ENCODE results near the gene AXIN2. TPM values are rescaled to one million over a fixed set of nuclear protein-coding genes. Genes with fewer than 3 reads are reported as not detected.

Gene AXIN2
- total RNA-seq, 1 donor from 2014 or later = 8.9 TPM

DNA sequence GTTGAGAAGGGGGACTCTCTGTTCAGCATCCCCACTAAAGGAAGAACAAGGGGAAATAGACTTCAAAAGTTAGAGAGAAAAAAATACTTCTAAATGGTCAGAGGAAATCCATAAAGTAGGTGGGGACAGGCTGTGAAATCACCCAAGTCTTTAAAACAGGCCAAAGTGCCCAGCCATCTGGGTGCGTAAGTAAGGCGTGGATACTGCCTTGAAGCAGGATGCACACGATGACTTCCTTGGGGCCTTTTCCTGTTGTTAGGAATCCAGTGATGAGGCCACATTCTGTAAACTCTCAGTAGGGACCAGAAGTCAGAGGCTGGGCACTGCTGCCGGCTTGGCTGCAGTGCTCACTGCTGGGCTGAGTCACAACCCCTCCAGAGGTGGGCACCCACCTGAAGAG lies 9.2 kb downstream of the AXIN2 start:
- Mint-ChIP-seq H3K9me3 (ENCODE audit: unreplicated experiment) (peaks cover 6% of the 10 kb centered on the region), H3K4me3 (ENCODE audit: unreplicated experiment) (no peak overlapping the region), H3K4me1 (ENCODE audit: low read depth, unreplicated experiment) (peaks cover 21% of the 10 kb centered on the region), H3K36me3 (ENCODE audit: low read depth, unreplicated experiment) (peaks cover 29% of the 10 kb centered on the region), H3K27ac (ENCODE audit: unreplicated experiment) (no peak overlapping the region), H3K27me3 (ENCODE audit: low read depth, unreplicated experiment) (no peaks in the 10 kb centered on the region)
- FAIRE-seq (no peak), DNase-seq (ENCODE audit: low read depth) (no peak)
- H3K9me3 ChIP-seq (ENCODE audit: insufficient read depth, low read depth, low read length) = no peaks in the 10 kb centered on the region
- no peaks in the 10 kb centered on the region for H3K27me3 ChIP-seq (ENCODE audit: insufficient read depth, low read length)
- H3K27ac ChIP-seq (ENCODE audit: low read depth, low read length) = no peak overlapping the region
- H2AFZ ChIP-seq (ENCODE audit: low read depth, low read length) = no peak overlapping the region
- peaks cover 24% of the 10 kb centered on the region for H3K4me1 ChIP-seq (ENCODE audit: insufficient read depth, low read length)
- peaks cover 53% of the 10 kb centered on the region for H4K20me1 ChIP-seq (ENCODE audit: insufficient read depth, low read length)
- H3K36me3 ChIP-seq (ENCODE audit: insufficient read depth, low read length) = peaks cover 8% of the 10 kb centered on the region
- H3K9ac ChIP-seq (ENCODE audit: low read length) = no peak overlapping the region
- TF ChIP-seq EZH2 (IDR thresholded peaks at IDR 0.05; ENCODE audit: insufficient read depth, low read length) = no peak
- TF ChIP-seq, protein P1, sequence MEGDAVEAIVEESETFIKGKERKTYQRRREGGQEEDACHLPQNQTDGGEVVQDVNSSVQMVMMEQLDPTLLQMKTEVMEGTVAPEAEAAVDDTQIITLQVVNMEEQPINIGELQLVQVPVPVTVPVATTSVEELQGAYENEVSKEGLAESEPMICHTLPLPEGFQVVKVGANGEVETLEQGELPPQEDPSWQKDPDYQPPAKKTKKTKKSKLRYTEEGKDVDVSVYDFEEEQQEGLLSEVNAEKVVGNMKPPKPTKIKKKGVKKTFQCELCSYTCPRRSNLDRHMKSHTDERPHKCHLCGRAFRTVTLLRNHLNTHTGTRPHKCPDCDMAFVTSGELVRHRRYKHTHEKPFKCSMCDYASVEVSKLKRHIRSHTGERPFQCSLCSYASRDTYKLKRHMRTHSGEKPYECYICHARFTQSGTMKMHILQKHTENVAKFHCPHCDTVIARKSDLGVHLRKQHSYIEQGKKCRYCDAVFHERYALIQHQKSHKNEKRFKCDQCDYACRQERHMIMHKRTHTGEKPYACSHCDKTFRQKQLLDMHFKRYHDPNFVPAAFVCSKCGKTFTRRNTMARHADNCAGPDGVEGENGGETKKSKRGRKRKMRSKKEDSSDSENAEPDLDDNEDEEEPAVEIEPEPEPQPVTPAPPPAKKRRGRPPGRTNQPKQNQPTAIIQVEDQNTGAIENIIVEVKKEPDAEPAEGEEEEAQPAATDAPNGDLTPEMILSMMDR (IDR thresholded peaks at IDR 0.05; ENCODE audit: insufficient read depth, low read depth, low read length) = no peak
- H3K79me2 ChIP-seq (ENCODE audit: insufficient read depth, low read length) = peaks cover 58% of the 10 kb centered on the region
- no peak overlapping the region for H3K4me3 ChIP-seq (ENCODE audit: insufficient read depth, low read depth, low read length)
- no peak overlapping the region for H3K4me2 ChIP-seq (ENCODE audit: low read length)

DNA sequence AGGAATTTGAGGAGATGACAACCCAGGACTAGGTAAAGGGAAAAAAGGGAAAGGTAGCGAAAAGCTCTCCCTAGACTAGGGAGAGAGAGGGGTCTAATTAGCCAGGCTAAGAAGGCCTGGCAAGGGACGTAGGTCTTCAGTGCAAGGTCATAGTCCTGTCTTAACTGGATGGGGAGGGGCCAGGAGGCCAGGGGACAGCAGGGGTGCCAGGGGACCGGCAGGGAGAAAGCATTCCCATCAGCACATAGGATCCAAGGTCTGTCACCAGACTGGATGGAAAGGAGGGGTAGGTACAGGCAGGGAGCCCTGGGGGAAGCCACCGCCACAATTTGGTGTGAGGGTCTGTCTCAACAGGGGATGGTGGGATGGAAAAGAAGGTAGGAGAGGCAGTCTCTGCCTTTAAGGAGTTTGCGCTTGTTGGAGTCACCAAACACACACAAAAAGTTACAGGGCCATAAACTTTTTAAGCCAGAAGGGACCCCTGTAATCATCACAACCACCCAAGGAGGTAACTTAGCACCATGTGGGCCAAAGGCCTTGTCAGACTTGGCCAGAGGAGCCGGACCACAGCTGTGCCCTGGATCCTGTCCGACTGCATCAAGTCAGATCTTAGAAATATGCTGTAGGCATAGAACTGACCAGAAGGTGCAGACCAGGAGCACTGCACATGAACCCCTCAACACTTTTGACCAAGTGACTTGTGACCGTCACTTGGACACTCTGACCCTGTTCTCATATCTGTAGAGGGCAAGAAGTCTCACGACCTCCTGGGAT lies 10.0 kb downstream of the AXIN2 start:
- Histone ChIP-seq H3K27ac (ENCODE audit: low read depth, low read length) (no peak overlapping the region), H4K20me1 (ENCODE audit: insufficient read depth, low read length) (peaks cover 60% of the 10 kb centered on the region), H2AFZ (ENCODE audit: low read depth, low read length) (no peak overlapping the region), H3K36me3 (ENCODE audit: insufficient read depth, low read length) (peaks cover 8% of the 10 kb centered on the region), H3K79me2 (ENCODE audit: insufficient read depth, low read length) (peaks cover 63% of the 10 kb centered on the region), H3K4me2 (ENCODE audit: low read length) (no peak overlapping the region), H3K4me3 (ENCODE audit: insufficient read depth, low read depth, low read length) (no peak overlapping the region), H3K27me3 (ENCODE audit: insufficient read depth, low read length) (no peaks in the 10 kb centered on the region), H3K9ac (ENCODE audit: low read length) (no peak overlapping the region), H3K9me3 (ENCODE audit: insufficient read depth, low read depth, low read length) (no peaks in the 10 kb centered on the region), H3K4me1 (ENCODE audit: insufficient read depth, low read length) (peaks cover 21% of the 10 kb centered on the region)
- TF ChIP-seq EZH2 (IDR thresholded peaks at IDR 0.05; ENCODE audit: insufficient read depth, low read length) = no peak
- TF ChIP-seq, protein P1 (IDR thresholded peaks at IDR 0.05; ENCODE audit: insufficient read depth, low read depth, low read length) = no peak
- Mint-ChIP-seq H3K4me1 (ENCODE audit: low read depth, unreplicated experiment) (peaks cover 21% of the 10 kb centered on the region), H3K4me3 (ENCODE audit: unreplicated experiment) (no peak overlapping the region), H3K9me3 (ENCODE audit: unreplicated experiment) (peaks cover 6% of the 10 kb centered on the region), H3K27me3 (ENCODE audit: low read depth, unreplicated experiment) (no peaks in the 10 kb centered on the region), H3K36me3 (ENCODE audit: low read depth, unreplicated experiment) (peaks cover 34% of the 10 kb centered on the region), H3K27ac (ENCODE audit: unreplicated experiment) (no peak overlapping the region)
- no peak for DNase-seq (ENCODE audit: low read depth)
- no peak for FAIRE-seq

DNA sequence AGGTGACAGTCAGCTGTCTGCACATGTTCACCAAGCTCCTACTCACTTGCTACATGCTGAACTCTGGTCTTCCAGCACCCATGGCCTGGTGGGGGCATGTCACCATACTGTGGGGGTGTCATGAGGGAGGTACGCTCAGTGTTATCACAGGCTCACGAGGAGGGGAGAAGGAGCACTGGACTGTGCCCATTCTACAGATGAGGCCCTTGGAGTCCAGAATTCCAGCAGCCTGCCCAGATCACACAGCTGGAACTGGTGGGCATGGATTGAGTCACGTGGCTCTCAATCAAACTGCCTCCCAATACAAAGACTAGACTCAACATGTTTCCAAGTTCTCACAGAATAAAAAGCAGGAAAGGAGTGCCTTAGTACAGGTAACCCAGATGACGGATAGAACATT lies 10.7 kb downstream of the AXIN2 start:
- Mint-ChIP-seq H3K27ac (ENCODE audit: unreplicated experiment) (peak overlapping the region; percentile 26), H3K36me3 (ENCODE audit: low read depth, unreplicated experiment) (peaks cover 34% of the 10 kb centered on the region), H3K9me3 (ENCODE audit: unreplicated experiment) (peaks cover 6% of the 10 kb centered on the region), H3K27me3 (ENCODE audit: low read depth, unreplicated experiment) (no peaks in the 10 kb centered on the region), H3K4me1 (ENCODE audit: low read depth, unreplicated experiment) (peaks cover 21% of the 10 kb centered on the region), H3K4me3 (ENCODE audit: unreplicated experiment) (no peak overlapping the region)
- H3K36me3 ChIP-seq (ENCODE audit: insufficient read depth, low read length) = peaks cover 8% of the 10 kb centered on the region
- peaks cover 66% of the 10 kb centered on the region for H4K20me1 ChIP-seq (ENCODE audit: insufficient read depth, low read length)
- no peak for DNase-seq (ENCODE audit: low read depth)
- no peak overlapping the region for H3K4me2 ChIP-seq (ENCODE audit: low read length)
- FAIRE-seq = no peak
- H3K9me3 ChIP-seq (ENCODE audit: insufficient read depth, low read depth, low read length) = no peaks in the 10 kb centered on the region
- no peak overlapping the region for H3K4me3 ChIP-seq (ENCODE audit: insufficient read depth, low read depth, low read length)
- no peaks in the 10 kb centered on the region for H3K27me3 ChIP-seq (ENCODE audit: insufficient read depth, low read length)
- H3K79me2 ChIP-seq (ENCODE audit: insufficient read depth, low read length) = peaks cover 64% of the 10 kb centered on the region
- TF ChIP-seq, protein P1 (IDR thresholded peaks at IDR 0.05; ENCODE audit: insufficient read depth, low read depth, low read length) = no peak
- TF ChIP-seq EZH2 (IDR thresholded peaks at IDR 0.05; ENCODE audit: insufficient read depth, low read length) = no peak
- H3K4me1 ChIP-seq (ENCODE audit: insufficient read depth, low read length) = peaks cover 16% of the 10 kb centered on the region
- no peak overlapping the region for H3K9ac ChIP-seq (ENCODE audit: low read length)
- no peak overlapping the region for H3K27ac ChIP-seq (ENCODE audit: low read depth, low read length)
- no peak overlapping the region for H2AFZ ChIP-seq (ENCODE audit: low read depth, low read length)

All from astrocyte (in vitro differentiated cells and primary cell).